MM.1S (cell line): ENCODE data around the gene CDC27.
A peak's percentile ranks its signal among the peaks of the same experiment; 100 is the strongest.

Experiments
- DNase-seq: peaks from one replicate; pipeline ENCODE4 v3.0.0-alpha.2; 2015
- H2AFZ ChIP-seq: fragments of 300-600 bp; sonication (generic); 2 replicates; pipeline ENCODE4 v1.6.0; 2016; ENCODE audit warnings: antibody characterized with exemption, low read length
- H3F3A ChIP-seq: fragments of 300-600 bp; sonication (generic); 2 replicates; pipeline ENCODE4 v1.6.1; 2016; ENCODE audit warnings: mild to moderate bottlenecking, antibody characterized with exemption, low read length, moderate library complexity, mixed read lengths; ENCODE audit not compliant: insufficient read depth
- H3K27ac ChIP-seq: fragments of 300-600 bp; sonication (generic); 2 replicates; pipeline ENCODE4 v1.5.1; 2016; ENCODE audit warnings: mild to moderate bottlenecking, low read length
- H3K27me3 ChIP-seq: fragments of 300-600 bp; sonication (generic); replicated peaks from 2 replicates; pipeline ENCODE4 v1.6.0; 2016; ENCODE audit warnings: low read length; ENCODE audit not compliant: insufficient read depth
- H3K36me3 ChIP-seq: fragments of 300-600 bp; sonication (generic); replicated peaks from 2 replicates; pipeline ENCODE4 v1.6.1; 2016; ENCODE audit warnings: mild to moderate bottlenecking, low read length, mixed read lengths; ENCODE audit not compliant: insufficient read depth
- H3K4me1 ChIP-seq: fragments of 300-600 bp; sonication (generic); 2 replicates; pipeline ENCODE4 v1.6.1; 2016; ENCODE audit warnings: low read length, mixed read lengths
- H3K4me2 ChIP-seq: fragments of 300-600 bp; sonication (generic); 2 replicates; pipeline ENCODE4 v1.6.0; 2016; ENCODE audit warnings: low read depth, low read length
- H3K4me3 ChIP-seq: fragments of 300-600 bp; sonication (generic); 2 replicates; pipeline ENCODE4 v1.5.1; 2016; ENCODE audit warnings: low read length, mixed read lengths
- H3K79me2 ChIP-seq: fragments of 300-600 bp; sonication (generic); 2 replicates; pipeline ENCODE4 v1.6.1; 2016; ENCODE audit warnings: mixed run types, low read length, mixed read lengths
- H3K9ac ChIP-seq: fragments of 300-600 bp; sonication (generic); 2 replicates; pipeline ENCODE4 v1.6.1; 2016; ENCODE audit warnings: low read length, mixed read lengths
- H3K9me2 ChIP-seq: fragments of 300-600 bp; sonication (generic); replicated peaks from 2 replicates; pipeline ENCODE4 v1.6.1; 2016; ENCODE audit warnings: mild to moderate bottlenecking, low read length, mixed read lengths; ENCODE audit not compliant: insufficient read depth
- H3K9me3 ChIP-seq: fragments of 300-600 bp; sonication (generic); replicated peaks from 2 replicates; pipeline ENCODE4 v1.6.1; 2016; ENCODE audit warnings: mild to moderate bottlenecking, low read length, mixed read lengths; ENCODE audit not compliant: insufficient read depth
- H4K20me1 ChIP-seq: fragments of 300-600 bp; sonication (generic); 2 replicates; pipeline ENCODE4 v1.6.1; 2016; ENCODE audit warnings: mild to moderate bottlenecking, low read length, moderate library complexity, mixed read lengths; ENCODE audit not compliant: insufficient read depth
- CTCF ChIP-seq: fragments of 300-600 bp; sonication (generic); IDR thresholded peaks from 2 replicates; pipeline ENCODE4 v1.5.1; 2016; ENCODE audit warnings: antibody characterized with exemption, low read length, mixed read lengths
- EZH2 ChIP-seq: fragments of 300-600 bp; sonication (generic); optimal IDR thresholded peaks from 2 replicates; pipeline ENCODE3; 2017; ENCODE audit warnings: low read depth, mild to moderate bottlenecking, antibody characterized with exemption, low read length, mixed read lengths
- EZH2phosphoT487 ChIP-seq: fragments of 300-600 bp; sonication (generic); IDR thresholded peaks from 2 replicates; pipeline ENCODE4 v1.6.1; 2018; ENCODE audit warnings: antibody characterized with exemption, low read length

Gene CDC27

GRCh38 chr17:47102914-47103313 lies 86.2 kb downstream of the CDC27 start:
- no peak overlapping the region for H3K4me3 ChIP-seq
- H3K27ac ChIP-seq: no peak overlapping the region
- TF ChIP-seq CTCF: no peak
- H3F3A ChIP-seq: no peaks in the 10 kb centered on the region
- no peaks in the 10 kb centered on the region for H4K20me1 ChIP-seq
- 0 out of 2 replicates have a peak, but pooled peaks cover 3% of the 10 kb centered on the region for H3K27me3 ChIP-seq
- no peaks in the 10 kb centered on the region for H3K9me2 ChIP-seq
- no peak overlapping the region for H3K9ac ChIP-seq
- no peaks in the 10 kb centered on the region for H3K9me3 ChIP-seq
- no peak overlapping the region for H3K4me2 ChIP-seq
- peaks cover 11% of the 10 kb centered on the region; the same call in 1 of the 2 replicates for H3K79me2 ChIP-seq
- no peak overlapping the region for H2AFZ ChIP-seq
- no peaks in the 10 kb centered on the region for H3K4me1 ChIP-seq
- no peaks in the 10 kb centered on the region for H3K36me3 ChIP-seq
- no peak for DNase-seq

DNA sequence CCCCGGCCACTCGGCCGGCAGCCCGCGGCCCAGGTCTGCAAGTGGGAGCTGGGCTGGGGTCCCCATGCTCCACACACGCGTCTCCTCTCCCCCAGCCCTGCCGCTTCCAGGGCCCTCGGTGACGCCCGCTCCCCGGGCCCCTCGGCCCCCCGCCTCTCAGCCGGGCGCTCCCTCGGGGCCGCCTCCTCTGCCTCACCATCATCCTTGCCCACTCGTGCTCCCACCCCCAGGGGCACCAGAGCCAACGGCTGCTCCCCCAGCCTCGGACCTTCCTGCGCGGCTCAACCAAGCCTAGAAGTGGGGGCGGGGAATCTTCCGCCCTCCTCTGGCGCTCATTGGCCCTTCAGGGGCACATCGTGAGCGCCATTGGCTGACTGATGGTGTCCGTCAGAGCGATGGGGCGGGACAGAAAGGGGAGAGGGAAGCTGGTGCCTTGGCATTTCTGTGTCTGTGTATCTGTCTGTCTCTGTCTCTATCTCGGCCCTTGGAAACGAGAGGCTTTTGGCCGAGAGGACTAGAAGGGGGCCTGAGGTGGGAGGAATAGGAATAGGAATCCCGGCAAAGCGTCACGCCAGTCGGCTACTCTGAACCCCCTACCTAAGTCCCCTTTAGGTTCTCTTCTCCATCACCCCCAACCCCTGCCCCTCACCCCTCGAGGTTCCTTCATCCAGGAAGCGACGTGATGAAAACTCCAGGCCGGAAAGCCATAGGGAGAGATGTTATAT lies 88.9 kb downstream of the CDC27 start:
- Histone ChIP-seq H3K9ac (peak overlapping the region; percentile 67; the same call in 1 of the 2 replicates), H2AFZ (peak overlapping the region; percentile 96)

DNA sequence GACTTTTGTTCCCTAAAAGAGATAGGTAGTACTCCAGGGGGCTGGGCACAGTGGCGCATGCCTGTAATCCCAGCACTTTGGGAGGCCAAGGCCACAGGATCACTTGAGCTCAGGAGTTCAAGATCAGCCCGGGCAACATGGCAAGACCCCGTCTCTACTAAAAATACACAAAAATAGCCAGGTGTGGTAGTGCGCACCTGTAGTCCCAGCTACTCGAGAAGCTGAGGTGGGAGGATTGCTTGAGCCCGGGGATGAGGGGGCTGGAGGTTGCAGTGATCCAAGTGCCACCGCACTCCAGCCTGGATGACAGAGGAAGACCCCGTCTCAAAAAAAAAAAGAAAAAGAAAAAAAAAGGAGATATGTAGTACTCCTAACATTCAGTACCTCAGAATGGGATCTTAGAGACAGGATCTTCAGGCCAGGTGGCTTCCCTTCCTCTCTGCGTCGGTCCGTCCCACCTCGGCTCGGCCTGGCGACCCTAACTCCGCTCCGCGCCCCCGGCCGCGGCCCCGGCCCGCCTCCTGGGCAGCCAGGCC lies 89.6 kb downstream of the CDC27 start:
- Histone ChIP-seq H3K9me3 (no peaks in the 10 kb centered on the region), H3K27me3 (no peaks in the 10 kb centered on the region), H3K79me2 (peaks cover 11% of the 10 kb centered on the region; the same call in 1 of the 2 replicates), H3K9me2 (no peaks in the 10 kb centered on the region), H2AFZ (peak overlapping the region; percentile 96), H3K36me3 (no peaks in the 10 kb centered on the region), H3F3A (no peaks in the 10 kb centered on the region), H3K27ac (no peak overlapping the region), H3K4me2 (peak overlapping the region; percentile 50; the same call in 1 of the 2 replicates), H4K20me1 (no peaks in the 10 kb centered on the region), H3K9ac (peak overlapping the region; percentile 67; the same call in 1 of the 2 replicates), H3K4me1 (no peaks in the 10 kb centered on the region), H3K4me3 (peak overlapping the region; percentile 93)
- DNase-seq: no peak
- no peak for TF ChIP-seq EZH2

More for the DNA sequence above, 88.9 kb downstream of the CDC27 start:
- Histone ChIP-seq H3F3A (no peaks in the 10 kb centered on the region), H3K27me3 (no peaks in the 10 kb centered on the region), H3K9me2 (no peaks in the 10 kb centered on the region), H4K20me1 (no peaks in the 10 kb centered on the region), H3K27ac (no peak overlapping the region), H3K4me1 (no peaks in the 10 kb centered on the region), H3K79me2 (peaks cover 11% of the 10 kb centered on the region; the same call in 1 of the 2 replicates), H3K4me3 (peak overlapping the region; percentile 93), H3K36me3 (no peaks in the 10 kb centered on the region), H3K4me2 (peak overlapping the region; percentile 41; the same call in 1 of the 2 replicates), H3K9me3 (no peaks in the 10 kb centered on the region)
- DNase-seq: peak; percentile 90
- TF ChIP-seq EZH2: no peak
- TF ChIP-seq EZH2phosphoT487: no peak
- no peak for TF ChIP-seq CTCF

GRCh38 chr17:47096343-47096742 lies 92.8 kb downstream of the CDC27 start:
- Histone ChIP-seq H3K4me2 (no peak overlapping the region), H3K36me3 (no peaks in the 10 kb centered on the region), H2AFZ (no peak overlapping the region), H3K9me3 (no peaks in the 10 kb centered on the region), H3K27me3 (no peaks in the 10 kb centered on the region), H3K4me1 (no peaks in the 10 kb centered on the region), H3K9me2 (no peaks in the 10 kb centered on the region), H3F3A (no peaks in the 10 kb centered on the region), H3K27ac (no peak overlapping the region), H4K20me1 (no peaks in the 10 kb centered on the region), H3K9ac (no peak overlapping the region), H3K79me2 (peaks cover 11% of the 10 kb centered on the region; the same call in 1 of the 2 replicates), H3K4me3 (no peak overlapping the region)
- DNase-seq: no peak
- TF ChIP-seq CTCF: no peak
- no peak for TF ChIP-seq EZH2
- TF ChIP-seq EZH2phosphoT487: no peak
